HepG2 (cell line): Measurements from ENCODE around the gene MLX. TPM values are rescaled to one million over a fixed set of nuclear protein-coding genes. Genes with fewer than 3 reads are reported as not detected.

Experiments
- ARHGAP35 ChIP-seq: sonication (generic); formaldehyde crosslinking; IDR thresholded peaks from 2 replicates; pipeline ENCODE4 v1.9.0; 2022; ENCODE audit warnings: mild to moderate bottlenecking, inconsistent platforms, moderate library complexity, missing genetic modification reagents, borderline replicate concordance
- ASH2L ChIP-seq: fragments of 300-600, 200-600 bp; sonication (generic); IDR thresholded peaks from 2 replicates; pipeline ENCODE4 v1.7.0; 2017; ENCODE audit warnings: low read depth, mild to moderate bottlenecking, moderate library complexity, mixed read lengths, low read length; ENCODE audit not compliant: insufficient read length
- CBX5 ChIP-seq: sonication (generic); formaldehyde crosslinking; IDR thresholded peaks from 2 replicates; pipeline ENCODE4 v1.4.0; 2020; ENCODE audit warnings: missing genetic modification reagents, borderline replicate concordance
- CCDC6 ChIP-seq: sonication (generic); formaldehyde crosslinking; IDR thresholded peaks from 2 replicates; pipeline ENCODE4 v1.8.1; 2022; ENCODE audit warnings: mild to moderate bottlenecking, missing genetic modification reagents, moderate library complexity
- DNMT3B ChIP-seq: conservative IDR thresholded peaks from 2 replicates; pipeline ENCODE4 v1.6.1; 2016; ENCODE audit warnings: missing biosample characterization, control low read depth
- FOXA3 ChIP-seq: IDR thresholded peaks from 2 replicates; pipeline ENCODE4 v1.6.1; 2016; ENCODE audit warnings: missing genetic modification reagents, missing compliant biosample characterization
- HINFP ChIP-seq: sonication (generic); formaldehyde crosslinking; IDR thresholded peaks from 2 replicates; pipeline ENCODE4 v1.4.0; 2020; ENCODE audit warnings: low read depth, mild to moderate bottlenecking, missing genetic modification reagents
- KDM6A ChIP-seq: IDR thresholded peaks from 2 replicates; pipeline ENCODE4 v1.6.1; 2016; ENCODE audit warnings: low read depth
- KLF16 ChIP-seq, 2 experiments: sonication (generic) in 1 of 2; formaldehyde crosslinking in 1 of 2; IDR thresholded peaks; 2 replicates each; pipeline versions ENCODE4 v1.6.1 to v1.8.0; 2016 to 2023; ENCODE audit warnings: missing genetic modification reagents in 2 of 2, missing compliant biosample characterization in 1 of 2
- MED8 ChIP-seq: sonication (generic); formaldehyde crosslinking; IDR thresholded peaks from 2 replicates; pipeline ENCODE4 v1.8.1; 2023; ENCODE audit warnings: mild to moderate bottlenecking, missing genetic modification reagents; ENCODE audit not compliant: insufficient replicate concordance
- MTERF4 ChIP-seq: sonication (generic); formaldehyde crosslinking; IDR thresholded peaks from 2 replicates; pipeline ENCODE4 v1.8.0; 2023; ENCODE audit warnings: mild to moderate bottlenecking, missing genetic modification reagents
- PHF8 ChIP-seq: sonication (generic); formaldehyde crosslinking; IDR thresholded peaks from 2 replicates; pipeline ENCODE4 v1.5.0; 2020; ENCODE audit warnings: missing genetic modification reagents
- POLR2AphosphoS5 ChIP-seq: IDR thresholded peaks from 2 replicates; pipeline ENCODE4 v1.6.1; 2012; ENCODE audit warnings: low read depth, low read length
- RBAK ChIP-seq: sonication (generic); formaldehyde crosslinking; IDR thresholded peaks from 2 replicates; pipeline ENCODE4 v1.5.1; 2020; ENCODE audit warnings: mild to moderate bottlenecking, missing genetic modification reagents
- RCOR2 ChIP-seq: IDR thresholded peaks from 2 replicates; pipeline ENCODE4 v1.6.1; 2016; ENCODE audit warnings: missing biosample characterization, missing genetic modification reagents
- SMAD3 ChIP-seq: sonication (generic); formaldehyde crosslinking; IDR thresholded peaks from 2 replicates; pipeline ENCODE4 v1.4.0; 2020; ENCODE audit warnings: missing genetic modification reagents
- SNAI1 ChIP-seq: sonication (generic); formaldehyde crosslinking; IDR thresholded peaks from 2 replicates; pipeline ENCODE4 v1.5.0; 2020; ENCODE audit warnings: mild to moderate bottlenecking, missing genetic modification reagents, borderline replicate concordance
- TEAD3 ChIP-seq: optimal IDR thresholded peaks from 2 replicates; pipeline ENCODE3; 2016; ENCODE audit warnings: borderline replicate concordance
- TFAP4 ChIP-seq: sonication (generic); IDR thresholded peaks from 2 replicates; pipeline ENCODE4 v1.6.1; 2016; ENCODE audit warnings: low read depth, borderline replicate concordance
- ZBTB21 ChIP-seq: sonication (generic); formaldehyde crosslinking; IDR thresholded peaks from 2 replicates; pipeline ENCODE4 v1.4.0; 2020; ENCODE audit warnings: missing genetic modification reagents
- ZBTB33 ChIP-seq: sonication (generic); formaldehyde crosslinking; IDR thresholded peaks from 2 replicates; pipeline ENCODE4 v1.4.0; 2020; ENCODE audit warnings: missing genetic modification reagents
- ZNF124 ChIP-seq: sonication (generic); formaldehyde crosslinking; IDR thresholded peaks from 2 replicates; pipeline ENCODE4 v1.4.0; 2020; ENCODE audit warnings: missing genetic modification reagents
- ZNF644 ChIP-seq: IDR thresholded peaks from 2 replicates; pipeline ENCODE4 v1.6.1; 2016; ENCODE audit warnings: low read depth
- ZNF850 ChIP-seq: sonication (generic); formaldehyde crosslinking; conservative IDR thresholded peaks from 2 replicates; pipeline ENCODE4 v1.9.0; 2021; ENCODE audit warnings: mild to moderate bottlenecking, missing genetic modification reagents
- polyA plus RNA-seq, 8 experiments: library from polyadenylated mRNA; depleted of rRNA in 3 of 8; stranded (reverse) in 7 of 8; unstranded in 1 of 8; fragments of >200 nt; fragmentation: Illumina TruSeq in 4 of 8; extraction: Trizol in 4 of 8; gene quantifications; 2 replicates each; pipeline versions ENCODE4 v1.2.1 to v1.2.3, GENCODE V29; 2011 to 2016; ENCODE audit warnings: low read depth in 4 of 8, missing spikeins in 1 of 8, mixed read lengths in 1 of 8; ENCODE audit not compliant: insufficient read depth in 1 of 8
- total RNA-seq, 5 experiments: library from RNA; depleted of rRNA; stranded (reverse); fragments of >200 nt; fragmentation: Illumina TruSeq; extraction: Trizol; gene quantifications; 2 replicates each; pipeline ENCODE4 v1.2.3, GENCODE V29; 2016; ENCODE audit warnings: low read depth in 1 of 5

The MLX gene
- total and polyA plus RNA-seq, 2 of the 13 experiments (the other 11 are each of a cell fraction or from before 2014, with no cell fraction given) = 38.9 to 74.4 TPM

GRCh38 chr17:42564815-42565522 is 1.9 kb upstream of the MLX start (continued):
- no peak; the same call in 1 of the 2 replicates for TF ChIP-seq HINFP (CRISPR knock-in tag)
- peak; percentile 82 for TF ChIP-seq RCOR2 (CRISPR knock-in tag)
- peak; percentile 29; the same call in 1 of the 2 replicates for TF ChIP-seq ZBTB21 (CRISPR knock-in tag)
- peak; percentile 7; the same call in 1 of the 2 replicates for TF ChIP-seq TFAP4
- TF ChIP-seq ZNF644 (CRISPR knock-in tag) = peak; percentile 64
- TF ChIP-seq MTERF4 (CRISPR knock-in tag) = no peak
- TF ChIP-seq ASH2L = peak; percentile 87
- peak; percentile 51; the same call in 1 of the 2 replicates for TF ChIP-seq CBX5 (CRISPR knock-in tag)
- peak; percentile 78 for TF ChIP-seq FOXA3 (CRISPR knock-in tag)
- TF ChIP-seq RBAK (CRISPR knock-in tag) = no peak
- 0 out of 2 replicates have a peak, but pooled peaks have one; percentile 29 for TF ChIP-seq PHF8 (CRISPR knock-in tag)
- peak; percentile 65 for TF ChIP-seq TEAD3 (CRISPR knock-in tag)
- TF ChIP-seq KLF16 (CRISPR knock-in tag; IDR thresholded peaks at IDR 0.05) = peak in 1 of 2 experiments; percentile 78; a peak in 2 of 4 replicates
- no peak for TF ChIP-seq ZNF850 (CRISPR knock-in tag)
- TF ChIP-seq SMAD3 (CRISPR knock-in tag) = peak; percentile 89
- TF ChIP-seq KDM6A (CRISPR knock-in tag) = peak; percentile 73; the same call in 1 of the 2 replicates
- no peak for TF ChIP-seq ARHGAP35 (CRISPR knock-in tag)
- peak; percentile 71; the same call in 1 of the 2 replicates for TF ChIP-seq ZBTB33 (CRISPR knock-in tag)
- no peak for TF ChIP-seq SNAI1 (CRISPR knock-in tag)
- peak; percentile 49; the same call in 1 of the 2 replicates for TF ChIP-seq POLR2AphosphoS5
- no peak for TF ChIP-seq MED8
- TF ChIP-seq CCDC6 (CRISPR knock-in tag) = peak; percentile 67; the same call in 1 of the 2 replicates
- TF ChIP-seq DNMT3B = no peak
- peak; percentile 74; the same call in 1 of the 2 replicates for TF ChIP-seq ZNF124
